Measurements from ENCODE around the gene STXBP5L. TPM values are rescaled to one million over a fixed set of nuclear protein-coding genes. Genes with fewer than 3 reads are reported as not detected.
"Not testable (repeated sequence)": the region's sequence is repeated elsewhere in the genome, so short reads cannot be mapped to it uniquely, and the experiment has no call there.

Gene STXBP5L
- total RNA-seq, 1 donor from 2014 or later = 2.3 TPM

- no peaks in the 10 kb centered on the region for H3K79me2 ChIP-seq (ENCODE audit: low read depth)
- H3K4me2 ChIP-seq = no peak overlapping the region
- Mint-ChIP-seq H3K9me3 (no peaks in the 10 kb centered on the region), H3K4me3 (no peak overlapping the region), H3K27ac (no peak overlapping the region), H3K36me3 (no peaks in the 10 kb centered on the region), H3K27me3 (ENCODE audit: insufficient read depth, low read depth) (no peaks in the 10 kb centered on the region), H3K4me1 (no peaks in the 10 kb centered on the region)
- DNase-seq (ENCODE audit: low spot score) = no peak
- no peaks in the 10 kb centered on the region for H3K4me1 ChIP-seq
- H2AFZ ChIP-seq (replicated peaks) = no peak overlapping the region
- H3K9me3 ChIP-seq (ENCODE audit: low read depth) = no peaks in the 10 kb centered on the region
- no peaks in the 10 kb centered on the region for H3K27me3 ChIP-seq
- TF ChIP-seq, protein P1, sequence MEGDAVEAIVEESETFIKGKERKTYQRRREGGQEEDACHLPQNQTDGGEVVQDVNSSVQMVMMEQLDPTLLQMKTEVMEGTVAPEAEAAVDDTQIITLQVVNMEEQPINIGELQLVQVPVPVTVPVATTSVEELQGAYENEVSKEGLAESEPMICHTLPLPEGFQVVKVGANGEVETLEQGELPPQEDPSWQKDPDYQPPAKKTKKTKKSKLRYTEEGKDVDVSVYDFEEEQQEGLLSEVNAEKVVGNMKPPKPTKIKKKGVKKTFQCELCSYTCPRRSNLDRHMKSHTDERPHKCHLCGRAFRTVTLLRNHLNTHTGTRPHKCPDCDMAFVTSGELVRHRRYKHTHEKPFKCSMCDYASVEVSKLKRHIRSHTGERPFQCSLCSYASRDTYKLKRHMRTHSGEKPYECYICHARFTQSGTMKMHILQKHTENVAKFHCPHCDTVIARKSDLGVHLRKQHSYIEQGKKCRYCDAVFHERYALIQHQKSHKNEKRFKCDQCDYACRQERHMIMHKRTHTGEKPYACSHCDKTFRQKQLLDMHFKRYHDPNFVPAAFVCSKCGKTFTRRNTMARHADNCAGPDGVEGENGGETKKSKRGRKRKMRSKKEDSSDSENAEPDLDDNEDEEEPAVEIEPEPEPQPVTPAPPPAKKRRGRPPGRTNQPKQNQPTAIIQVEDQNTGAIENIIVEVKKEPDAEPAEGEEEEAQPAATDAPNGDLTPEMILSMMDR (IDR thresholded peaks at IDR 0.05) = no peak
- no peak for TF ChIP-seq EZH2 (IDR thresholded peaks at IDR 0.05)
- no peak for TF ChIP-seq EZH2phosphoT487 (IDR thresholded peaks at IDR 0.05)
- no peaks in the 10 kb centered on the region for H4K20me1 ChIP-seq (ENCODE audit: low read depth)
- no peaks in the 10 kb centered on the region for H3F3A ChIP-seq (ENCODE audit: low read depth)
- H3K36me3 ChIP-seq = no peaks in the 10 kb centered on the region
- no peak overlapping the region for H3K4me3 ChIP-seq
- no peak overlapping the region for H3K9ac ChIP-seq
- H3K27ac ChIP-seq = no peak overlapping the region
These were observed 164.1 kb downstream of the STXBP5L start for GRCh38 chr3:121072133-121072532.

GRCh38 chr3:121073011-121073410 lies 165.0 kb downstream of the STXBP5L start:
- TF ChIP-seq EZH2 (IDR thresholded peaks at IDR 0.05) = no peak
- TF ChIP-seq, protein P1 (IDR thresholded peaks at IDR 0.05) = no peak
- no peak for TF ChIP-seq EZH2phosphoT487 (IDR thresholded peaks at IDR 0.05)
- Histone ChIP-seq H4K20me1 (ENCODE audit: low read depth) (no peaks in the 10 kb centered on the region), H3K9me3 (ENCODE audit: low read depth) (no peaks in the 10 kb centered on the region), H3K27ac (no peak overlapping the region), H3K4me3 (no peak overlapping the region), H2AFZ (replicated peaks) (no peak overlapping the region), H3K4me1 (no peaks in the 10 kb centered on the region), H3K9ac (no peak overlapping the region), H3K36me3 (no peaks in the 10 kb centered on the region), H3F3A (ENCODE audit: low read depth) (no peaks in the 10 kb centered on the region), H3K79me2 (ENCODE audit: low read depth) (no peaks in the 10 kb centered on the region), H3K4me2 (no peak overlapping the region), H3K27me3 (no peaks in the 10 kb centered on the region)
- Mint-ChIP-seq H3K9me3 (no peaks in the 10 kb centered on the region), H3K4me1 (no peaks in the 10 kb centered on the region), H3K27me3 (ENCODE audit: insufficient read depth, low read depth) (no peaks in the 10 kb centered on the region), H3K27ac (no peak overlapping the region), H3K4me3 (no peak overlapping the region), H3K36me3 (no peaks in the 10 kb centered on the region)
- DNase-seq (ENCODE audit: low spot score) = no peak

DNA sequence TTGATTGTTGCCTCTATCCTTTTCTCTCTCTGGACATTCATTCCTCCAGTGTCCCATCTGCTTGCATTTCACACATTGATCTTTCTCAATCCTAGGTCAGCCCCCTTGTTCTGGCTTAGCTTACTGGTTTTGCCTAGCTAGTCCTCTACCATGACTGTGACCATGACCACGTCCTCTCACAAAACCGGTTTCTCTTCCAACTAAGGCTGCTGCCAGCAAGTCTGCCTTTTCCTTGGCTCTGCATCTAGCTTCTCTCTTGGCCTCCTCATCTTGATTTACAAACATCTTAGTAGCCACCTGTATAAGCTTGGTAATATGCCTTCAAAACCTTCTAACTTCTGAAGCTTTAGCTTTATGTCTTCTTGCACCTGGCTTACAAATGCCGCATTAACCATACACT lies 167.2 kb downstream of the STXBP5L start:
- Mint-ChIP-seq H3K4me1 (no peaks in the 10 kb centered on the region), H3K27ac (no peak overlapping the region), H3K4me3 (no peak overlapping the region), H3K27me3 (ENCODE audit: insufficient read depth, low read depth) (no peaks in the 10 kb centered on the region), H3K36me3 (no peaks in the 10 kb centered on the region), H3K9me3 (no peaks in the 10 kb centered on the region)
- Histone ChIP-seq H3K9ac (no peak overlapping the region), H2AFZ (replicated peaks) (no peak overlapping the region), H3K9me3 (ENCODE audit: low read depth) (no peaks in the 10 kb centered on the region), H3F3A (ENCODE audit: low read depth) (no peaks in the 10 kb centered on the region), H3K27me3 (no peaks in the 10 kb centered on the region), H3K27ac (no peak overlapping the region), H3K79me2 (ENCODE audit: low read depth) (no peaks in the 10 kb centered on the region), H4K20me1 (ENCODE audit: low read depth) (no peaks in the 10 kb centered on the region), H3K4me1 (no peaks in the 10 kb centered on the region), H3K4me2 (no peak overlapping the region), H3K4me3 (no peak overlapping the region), H3K36me3 (no peaks in the 10 kb centered on the region)
- DNase-seq (ENCODE audit: low spot score) = no peak
- TF ChIP-seq EZH2 (IDR thresholded peaks at IDR 0.05) (no peak), EZH2phosphoT487 (IDR thresholded peaks at IDR 0.05) (no peak)
- TF ChIP-seq, protein P1 (IDR thresholded peaks at IDR 0.05) = no peak

GRCh38 chr3:121078378-121079101 lies 170.5 kb downstream of the STXBP5L start:
- H3K9me3 Mint-ChIP-seq; H3K4me1 Mint-ChIP-seq; H4K20me1 ChIP-seq (ENCODE audit: low read depth); H3K4me3 Mint-ChIP-seq; H3K27me3 Mint-ChIP-seq (ENCODE audit: insufficient read depth, low read depth); H3K36me3 ChIP-seq; H3K79me2 ChIP-seq (ENCODE audit: low read depth); H3K4me2 ChIP-seq; H3K36me3 Mint-ChIP-seq; H2AFZ ChIP-seq (replicated peaks); H3K27me3 ChIP-seq; H3K9me3 ChIP-seq (ENCODE audit: low read depth); DNase-seq (ENCODE audit: low spot score); H3F3A ChIP-seq (ENCODE audit: low read depth); H3K4me1 ChIP-seq; H3K27ac ChIP-seq; H3K9ac ChIP-seq; H3K4me3 ChIP-seq; H3K27ac Mint-ChIP-seq: not testable (repeated sequence)

All from neural progenitor cell (in vitro differentiated cells).